Raji (cell line): Measurements from ENCODE around the gene GRIN2B.

Source experiments
- POLR2A ChIP-seq: IDR thresholded peaks from 2 replicates; pipeline ENCODE4 v1.6.1; 2011; ENCODE audit warnings: low read depth, low read length, control low read depth; ENCODE audit not compliant: insufficient read depth

The GRIN2B gene

GRCh38 chr12:13970803-13971202 lies 10.6 kb downstream of the GRIN2B start:
- TF ChIP-seq POLR2A: no peak

- no peak for TF ChIP-seq POLR2A
Measured at GRCh38 chr12:13968281-13968680, 13.1 kb downstream of the GRIN2B start.

- no peak for TF ChIP-seq POLR2A
Measured at GRCh38 chr12:13964666-13965065, 16.7 kb downstream of the GRIN2B start.

GRCh38 chr12:13962699-13963098 lies 18.7 kb downstream of the GRIN2B start:
- TF ChIP-seq POLR2A: no peak

GRCh38 chr12:13961971-13962370 lies 19.4 kb downstream of the GRIN2B start:
- TF ChIP-seq POLR2A: no peak

- no peak for TF ChIP-seq POLR2A
Measured at GRCh38 chr12:13959131-13959723, 22.2 kb downstream of the GRIN2B start.

- no peak for TF ChIP-seq POLR2A
Measured at GRCh38 chr12:13957576-13957975, 23.8 kb downstream of the GRIN2B start.

- no peak for TF ChIP-seq POLR2A
Measured at GRCh38 chr12:13956060-13956590, 25.3 kb downstream of the GRIN2B start.

- TF ChIP-seq POLR2A: no peak
Measured at GRCh38 chr12:13952096-13952495, 29.3 kb downstream of the GRIN2B start.

GRCh38 chr12:13950502-13950901 lies 30.9 kb downstream of the GRIN2B start:
- no peak for TF ChIP-seq POLR2A

GRCh38 chr12:13948621-13949020 lies 32.8 kb downstream of the GRIN2B start:
- no peak for TF ChIP-seq POLR2A

- no peak for TF ChIP-seq POLR2A
Measured at GRCh38 chr12:13947276-13947946, 34.0 kb downstream of the GRIN2B start.

GRCh38 chr12:13945641-13946040 lies 35.8 kb downstream of the GRIN2B start:
- TF ChIP-seq POLR2A: no peak

GRCh38 chr12:13945236-13945635 lies 36.2 kb downstream of the GRIN2B start:
- TF ChIP-seq POLR2A: no peak

GRCh38 chr12:13942826-13943225 lies 38.6 kb downstream of the GRIN2B start:
- no peak for TF ChIP-seq POLR2A

- no peak for TF ChIP-seq POLR2A
Measured at GRCh38 chr12:13941258-13942249, 39.8 kb downstream of the GRIN2B start.

GRCh38 chr12:13940335-13940865 lies 41.0 kb downstream of the GRIN2B start:
- no peak for TF ChIP-seq POLR2A
